ENCODE results near the gene LHX6. TPM values are rescaled to one million over a fixed set of nuclear protein-coding genes. Genes with fewer than 3 reads are reported as not detected.

LHX6 gene
- total RNA-seq, 6 experiments from 2014 or later: not detected

- no peak for TF ChIP-seq CTCF (IDR thresholded peaks at IDR 0.05)
- Mint-ChIP-seq H3K4me1 (ENCODE audit: low read depth) (peaks cover 26% of the 10 kb centered on the region), H3K27ac (no peak overlapping the region), H3K4me3 (no peak overlapping the region), H3K27me3 (ENCODE audit: insufficient read depth) (peaks cover 80% of the 10 kb centered on the region), H3K9me3 (no peaks in the 10 kb centered on the region), H3K36me3 (ENCODE audit: low read depth) (no peaks in the 10 kb centered on the region)
- no peak for DNase-seq
Measured at GRCh38 chr9:122218071-122218934, 10.5 kb downstream of the LHX6 start.

DNA sequence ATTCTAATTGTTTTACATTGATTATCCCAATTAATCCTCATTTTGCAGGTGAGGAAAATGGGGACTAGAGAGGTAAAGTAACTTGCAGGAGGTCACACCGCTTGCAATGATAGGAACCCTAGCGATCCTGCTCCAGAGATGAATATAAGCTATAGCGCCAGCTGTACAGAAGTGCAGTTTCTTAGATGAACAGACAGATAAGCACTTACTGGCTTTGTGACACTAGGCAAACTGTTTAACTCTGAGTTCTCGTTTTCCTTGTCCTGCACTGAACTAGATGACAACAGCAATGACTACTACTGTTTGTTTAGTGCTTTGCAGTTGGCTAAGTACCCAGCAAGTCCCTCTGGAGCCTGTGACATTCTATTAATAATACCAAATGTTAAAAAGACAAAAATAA, 11.1 kb downstream of the LHX6 start:
- no peaks in the 10 kb centered on the region for H3K36me3 Mint-ChIP-seq (ENCODE audit: low read depth)
- H3K9me3 Mint-ChIP-seq: no peaks in the 10 kb centered on the region
- TF ChIP-seq CTCF (IDR thresholded peaks at IDR 0.05): no peak
- peaks cover 83% of the 10 kb centered on the region for H3K27me3 Mint-ChIP-seq (ENCODE audit: insufficient read depth)
- DNase-seq: no peak
- peaks cover 26% of the 10 kb centered on the region for H3K4me1 Mint-ChIP-seq (ENCODE audit: low read depth)
- H3K4me3 Mint-ChIP-seq: no peak overlapping the region
- no peak overlapping the region for H3K27ac Mint-ChIP-seq

GRCh38 chr9:122216798-122217418, 11.8 kb downstream of the LHX6 start:
- Mint-ChIP-seq H3K27ac (no peak overlapping the region), H3K4me3 (no peak overlapping the region), H3K9me3 (no peaks in the 10 kb centered on the region), H3K4me1 (ENCODE audit: low read depth) (peaks cover 26% of the 10 kb centered on the region), H3K36me3 (ENCODE audit: low read depth) (no peaks in the 10 kb centered on the region), H3K27me3 (ENCODE audit: insufficient read depth) (peaks cover 84% of the 10 kb centered on the region)
- no peak for DNase-seq
- no peak for TF ChIP-seq CTCF (IDR thresholded peaks at IDR 0.05)

DNA sequence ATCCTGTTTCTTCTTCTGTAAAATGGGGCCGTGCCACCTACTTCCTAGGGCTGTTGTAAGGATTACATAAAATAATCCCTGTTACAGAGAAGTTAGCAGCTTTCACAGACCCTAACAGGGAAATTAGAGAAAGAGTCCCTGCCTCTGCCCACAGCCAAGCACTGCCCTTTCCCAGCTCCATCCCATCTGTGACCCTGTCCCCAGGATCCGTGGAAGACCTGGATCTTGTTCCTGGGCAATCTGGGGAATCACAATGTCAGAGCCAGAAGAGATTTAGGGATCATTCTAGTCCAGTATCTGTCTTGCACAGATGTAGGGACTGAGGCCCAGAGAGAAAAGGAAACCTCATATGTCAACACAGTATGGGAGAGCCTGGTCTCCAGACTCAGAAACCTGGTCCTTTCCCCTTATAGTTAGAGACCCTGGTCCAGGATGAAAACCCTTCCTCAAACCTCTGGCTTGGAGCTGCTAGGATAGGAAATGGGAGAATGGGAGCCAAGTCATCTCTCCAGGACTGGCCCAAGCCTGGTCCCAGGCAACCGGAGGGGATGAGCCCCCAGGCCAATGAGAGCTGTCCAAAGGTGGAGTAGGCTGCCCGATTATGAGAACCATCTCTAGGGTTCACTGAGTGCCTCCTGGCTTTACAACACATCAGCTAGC, 12.5 kb downstream of the LHX6 start:
- H3K27me3 Mint-ChIP-seq (ENCODE audit: insufficient read depth): peaks cover 84% of the 10 kb centered on the region
- H3K9me3 Mint-ChIP-seq: no peaks in the 10 kb centered on the region
- no peak overlapping the region for H3K4me3 Mint-ChIP-seq
- H3K36me3 Mint-ChIP-seq (ENCODE audit: low read depth): no peaks in the 10 kb centered on the region
- no peak overlapping the region for H3K27ac Mint-ChIP-seq
- DNase-seq: no peak
- no peak for TF ChIP-seq CTCF (IDR thresholded peaks at IDR 0.05)
- H3K4me1 Mint-ChIP-seq (ENCODE audit: low read depth): peaks cover 26% of the 10 kb centered on the region

DNA sequence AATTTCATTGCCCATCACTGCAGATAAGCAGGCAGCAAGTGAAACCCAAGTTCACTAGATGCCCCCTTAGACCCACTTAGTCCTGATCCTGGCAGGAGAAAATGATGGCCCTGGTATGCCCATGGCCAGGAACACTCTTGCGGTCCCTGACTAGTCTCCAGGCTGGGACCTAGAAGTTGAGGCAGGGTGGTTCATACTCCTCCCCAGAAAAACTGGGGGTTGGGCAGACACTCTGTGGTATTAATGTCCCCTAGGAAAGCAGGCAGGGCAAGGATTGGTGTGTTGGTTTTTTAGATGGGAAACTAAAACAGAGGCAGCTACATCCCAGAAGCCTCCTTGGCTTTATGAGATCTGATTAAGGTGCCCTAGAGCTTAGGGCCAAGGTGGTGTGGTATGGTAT, 13.1 kb downstream of the LHX6 start:
- Mint-ChIP-seq H3K9me3 (no peaks in the 10 kb centered on the region), H3K4me3 (no peak overlapping the region), H3K27me3 (ENCODE audit: insufficient read depth) (peaks cover 87% of the 10 kb centered on the region), H3K36me3 (ENCODE audit: low read depth) (no peaks in the 10 kb centered on the region), H3K4me1 (ENCODE audit: low read depth) (peaks cover 26% of the 10 kb centered on the region), H3K27ac (no peak overlapping the region)
- no peak for DNase-seq
- TF ChIP-seq CTCF (IDR thresholded peaks at IDR 0.05): no peak

Measured in HFFc6 (cell line).